A673 (cell line): ENCODE results near the gene FBXL7.

ENCODE experiments used
- EZH2 ChIP-seq: fragments of 200-600 bp; sonication (generic); IDR thresholded peaks from 2 replicates; pipeline ENCODE4 v1.6.1; 2017; ENCODE audit warnings: borderline replicate concordance, low read depth, mild to moderate bottlenecking, mixed read lengths, antibody characterized with exemption, low read length; ENCODE audit not compliant: poor library complexity, severe bottlenecking
- TF ChIP-seq, protein P1 (sequence below): fragments of 300-800, 200-600 bp; sonication (generic); conservative IDR thresholded peaks from 2 replicates; pipeline ENCODE4 v1.5.1; 2017; ENCODE audit warnings: low read depth, mild to moderate bottlenecking, antibody characterized with exemption, low read length, moderate library complexity, mixed read lengths

DNA sequence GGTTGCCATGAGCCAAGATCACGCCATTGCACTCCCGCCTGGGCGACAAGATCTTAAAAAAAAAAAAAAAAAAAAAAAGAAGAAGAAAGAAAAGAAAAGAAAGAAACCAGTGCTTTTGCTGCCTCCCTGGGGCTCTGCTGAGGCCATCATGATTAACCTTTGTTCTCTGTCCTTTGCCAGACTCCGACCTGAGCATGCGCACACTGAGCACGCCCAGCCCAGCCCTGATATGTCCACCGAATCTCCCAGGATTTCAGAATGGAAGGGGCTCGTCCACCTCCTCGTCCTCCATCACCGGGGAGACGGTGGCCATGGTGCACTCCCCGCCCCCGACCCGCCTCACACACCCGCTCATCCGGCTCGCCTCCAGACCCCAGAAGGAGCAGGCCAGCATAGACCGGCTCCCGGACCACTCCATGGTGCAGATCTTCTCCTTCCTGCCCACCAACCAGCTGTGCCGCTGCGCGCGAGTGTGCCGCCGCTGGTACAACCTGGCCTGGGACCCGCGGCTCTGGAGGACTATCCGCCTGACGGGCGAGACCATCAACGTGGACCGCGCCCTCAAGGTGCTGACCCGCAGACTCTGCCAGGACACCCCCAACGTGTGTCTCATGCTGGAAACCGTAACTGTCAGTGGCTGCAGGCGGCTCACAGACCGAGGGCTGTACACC lies 427.9 kb downstream of the FBXL7 start:
- TF ChIP-seq EZH2: no peak
- TF ChIP-seq, protein P1, sequence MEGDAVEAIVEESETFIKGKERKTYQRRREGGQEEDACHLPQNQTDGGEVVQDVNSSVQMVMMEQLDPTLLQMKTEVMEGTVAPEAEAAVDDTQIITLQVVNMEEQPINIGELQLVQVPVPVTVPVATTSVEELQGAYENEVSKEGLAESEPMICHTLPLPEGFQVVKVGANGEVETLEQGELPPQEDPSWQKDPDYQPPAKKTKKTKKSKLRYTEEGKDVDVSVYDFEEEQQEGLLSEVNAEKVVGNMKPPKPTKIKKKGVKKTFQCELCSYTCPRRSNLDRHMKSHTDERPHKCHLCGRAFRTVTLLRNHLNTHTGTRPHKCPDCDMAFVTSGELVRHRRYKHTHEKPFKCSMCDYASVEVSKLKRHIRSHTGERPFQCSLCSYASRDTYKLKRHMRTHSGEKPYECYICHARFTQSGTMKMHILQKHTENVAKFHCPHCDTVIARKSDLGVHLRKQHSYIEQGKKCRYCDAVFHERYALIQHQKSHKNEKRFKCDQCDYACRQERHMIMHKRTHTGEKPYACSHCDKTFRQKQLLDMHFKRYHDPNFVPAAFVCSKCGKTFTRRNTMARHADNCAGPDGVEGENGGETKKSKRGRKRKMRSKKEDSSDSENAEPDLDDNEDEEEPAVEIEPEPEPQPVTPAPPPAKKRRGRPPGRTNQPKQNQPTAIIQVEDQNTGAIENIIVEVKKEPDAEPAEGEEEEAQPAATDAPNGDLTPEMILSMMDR: no peak
